Testis (tissue), 2 donors: ENCODE measurements around the gene APOBEC3H.

Experiments used
- CTCF ChIP-seq, 3 experiments: fragments of 450-650 bp in 2 of 3; fragments of 200-600 bp in 1 of 3; sonication (generic) in 1 of 3; IDR thresholded peaks; one replicate each; pipeline ENCODE4 v1.5.1; 2016 to 2019; ENCODE audit warnings: antibody characterized with exemption in 3 of 3, mild to moderate bottlenecking in 2 of 3, moderate library complexity in 1 of 3
- POLR2A ChIP-seq: fragments of 450-650 bp; IDR thresholded peaks from one replicate; pipeline ENCODE4 v1.6.1; 2017; ENCODE audit warnings: antibody characterized with exemption, mild to moderate bottlenecking, moderate library complexity

GRCh38 chr22:39097098-39098020, at the start of gene APOBEC3H:
- TF ChIP-seq CTCF (IDR thresholded peaks at IDR 0.05), result no peak
- TF ChIP-seq POLR2A, result no peak
